ENCODE data around the gene ZSWIM9. TPM values are rescaled to one million over a fixed set of nuclear protein-coding genes. Genes with fewer than 3 reads are reported as not detected.

The ZSWIM9 gene
- total and polyA plus RNA-seq, 2 donors (not counting 3 experiments of a cell fraction or from before 2014, with no cell fraction given) = 1.0 to 8.6 TPM

GRCh38 chr19:48203222-48203793 is 32.8 kb downstream of the ZSWIM9 start:
- intact Hi-C loops (cut with micrococcal nuclease) = loop anchor here (1.0 kb wide), 1 partner anchor 33 kb away; the partner anchor contains the start of genes LIG1 and ZSWIM9

More at GRCh38 chr19:48203222-48203793, 32.8 kb downstream of the ZSWIM9 start:
- TF ChIP-seq FOS (IDR thresholded peaks at IDR 0.05; ENCODE audit: borderline replicate concordance, insufficient read depth, low read length) = no peak
- no peak for TF ChIP-seq CTCF (IDR thresholded peaks at IDR 0.05; ENCODE audit: extremely low read depth in 1 of 2, insufficient read depth in 1 of 2, low read depth in 1 of 2, low read length in 2 of 2)
- TF ChIP-seq MAX (IDR thresholded peaks at IDR 0.05; ENCODE audit: insufficient read depth, insufficient read length) = no peak
- no peak for TF ChIP-seq EZH2 (IDR thresholded peaks at IDR 0.05; ENCODE audit: borderline replicate concordance, low read depth, low read length, severe bottlenecking)
- TF ChIP-seq GATA2 (IDR thresholded peaks at IDR 0.05; ENCODE audit: insufficient read depth, insufficient read length, low read depth, low read length) = no peak
- TF ChIP-seq MYC (IDR thresholded peaks at IDR 0.05; ENCODE audit: low read depth, low read length) = no peak
- Histone ChIP-seq H3K4me1 (ENCODE audit: control insufficient read depth, extremely low read depth, insufficient read depth, low read length) (peaks cover 21% of the 10 kb centered on the region), H3K9me1 (replicated peaks; ENCODE audit: control insufficient read depth, extremely low read depth, insufficient read depth, low read length) (no peaks in the 10 kb centered on the region), H3K9me3 (replicated peaks; ENCODE audit: control insufficient read depth, insufficient read depth, low read length) (no peaks in the 10 kb centered on the region), H3K27me3 (ENCODE audit: control insufficient read depth in 2 of 2, insufficient read depth in 2 of 2, low read length in 2 of 2) (no peaks in the 10 kb centered on the region), H3K4me3 (replicated peaks in 1 of 3; ENCODE audit: insufficient read depth in 1 of 3, low read depth in 1 of 3, low read length in 3 of 3) (peak overlapping the region; percentile 35 to 90 (median 52)), H3K36me3 (ENCODE audit: control insufficient read depth in 2 of 2, extremely low read depth in 1 of 2, insufficient read depth in 2 of 2, low read length in 2 of 2) (no peaks in the 10 kb centered on the region), H3K27ac (ENCODE audit: insufficient read depth, low read depth, low read length) (peak overlapping the region; percentile 64), H3K79me2 (ENCODE audit: control insufficient read depth, insufficient read depth, low read length) (no peaks in the 10 kb centered on the region), H4K20me1 (replicated peaks; ENCODE audit: control insufficient read depth, extremely low read depth, insufficient read depth, low read length) (no peaks in the 10 kb centered on the region), H3K9ac (replicated peaks; ENCODE audit: extremely low read depth, insufficient read depth, low read length) (peak overlapping the region; percentile 87), H2AFZ (ENCODE audit: low read depth, low read length) (peak overlapping the region; percentile 89), H3K4me2 (ENCODE audit: insufficient read depth, low read length) (peak overlapping the region; percentile 93)
- FAIRE-seq = no peak
- BruUV-seq (replicated peaks) = TSS peak; percentile 48
- CTCF ChIA-PET = interaction anchor here (0.6 to 6.4 kb wide), 20 partner anchors 9 to 238 kb away, joined by 3 to 43 read pairs (median 5); partner anchors contain the start of gene ZSWIM9
- POLR2A ChIA-PET = interaction anchor here (0.7 to 2.3 kb wide), 7 partner anchors 12 to 93 kb away, joined by 3 to 9 read pairs (median 5); partner anchors contain the start of genes CARD8 and PLA2G4C
- dilution Hi-C loops (cut with MboI; ENCODE audit: extremely low pct_ligation_motif_present, low sequenced_read_pairs) = no loop called here
- no peak for DNase-seq (ENCODE audit: low read depth, low spot score)

All from endothelial cell of umbilical vein (primary cell).